Brain microvascular endothelial cell (primary cell): ENCODE results near the gene DPH5.

ENCODE experiments used
- DNase-seq: peaks from one replicate; pipeline ENCODE4 v3.0.0-alpha.2; 2020
- H3K27ac ChIP-seq: fragments of 250-450 bp; sonication (Bioruptor Pico); 2 replicates; pipeline ENCODE4 v1.5.1; 2020; ENCODE audit warnings: mild to moderate bottlenecking, moderate library complexity
- H3K27me3 ChIP-seq: fragments of 250-450 bp; sonication (Bioruptor Pico); replicated peaks from 2 replicates; pipeline ENCODE4 v1.5.1; 2020; ENCODE audit warnings: mild to moderate bottlenecking
- H3K36me3 ChIP-seq: fragments of 250-450 bp; sonication (Bioruptor Pico); replicated peaks from 2 replicates; pipeline ENCODE4 v1.5.1; 2020; ENCODE audit warnings: mild to moderate bottlenecking
- H3K4me3 ChIP-seq: 2 replicates; pipeline ENCODE4 v1.5.1; 2011; ENCODE audit warnings: low read depth, mild to moderate bottlenecking, control low read depth, low read length, moderate library complexity
- CTCF ChIP-seq: IDR thresholded peaks from 2 replicates; pipeline ENCODE4 v1.5.1; 2011; ENCODE audit warnings: low read depth, mild to moderate bottlenecking, moderate library complexity, low read length, control low read depth, inconsistent platforms; ENCODE audit errors: missing control alignments
- in situ Hi-C: cut with HindIII; loops from 2 replicates; pipeline ENCODE4 v1.10.0; 2017; ENCODE audit warnings: low sequenced_read_pairs, low pct_ligation_motif_present

The DPH5 gene

GRCh38 chr1:100982793-100983192 is 42.8 kb downstream of the DPH5 start:
- Histone ChIP-seq H3K27me3 (no peaks in the 10 kb centered on the region), H3K27ac (no peak overlapping the region), H3K36me3 (peaks cover 1% of the 10 kb centered on the region), H3K4me3 (no peak overlapping the region)
- in situ Hi-C loops: no loop called here
- DNase-seq: no peak
- TF ChIP-seq CTCF: no peak

GRCh38 chr1:100979631-100980030 is 46.0 kb downstream of the DPH5 start:
- H3K36me3 ChIP-seq: peaks cover 15% of the 10 kb centered on the region
- in situ Hi-C loops: no loop called here
- H3K27me3 ChIP-seq: no peaks in the 10 kb centered on the region
- no peak for TF ChIP-seq CTCF
- DNase-seq: no peak
- H3K4me3 ChIP-seq: no peak overlapping the region
- H3K27ac ChIP-seq: no peak overlapping the region

GRCh38 chr1:100976936-100977335 is 48.6 kb downstream of the DPH5 start:
- peaks cover 15% of the 10 kb centered on the region for H3K36me3 ChIP-seq
- TF ChIP-seq CTCF: no peak
- no peak for DNase-seq
- in situ Hi-C loops: no loop called here
- no peaks in the 10 kb centered on the region for H3K27me3 ChIP-seq
- H3K4me3 ChIP-seq: no peak overlapping the region
- no peak overlapping the region for H3K27ac ChIP-seq

GRCh38 chr1:100972185-100972584 is 53.4 kb downstream of the DPH5 start:
- no peak for DNase-seq
- TF ChIP-seq CTCF: no peak
- in situ Hi-C loops: no loop called here
- no peak overlapping the region for H3K27ac ChIP-seq
- H3K36me3 ChIP-seq: peaks cover 15% of the 10 kb centered on the region
- no peaks in the 10 kb centered on the region for H3K27me3 ChIP-seq
- no peak overlapping the region for H3K4me3 ChIP-seq

GRCh38 chr1:100971021-100971420 is 54.6 kb downstream of the DPH5 start:
- no peaks in the 10 kb centered on the region for H3K27me3 ChIP-seq
- H3K4me3 ChIP-seq: no peak overlapping the region
- H3K27ac ChIP-seq: no peak overlapping the region
- TF ChIP-seq CTCF: no peak
- DNase-seq: no peak
- in situ Hi-C loops: no loop called here
- peaks cover 20% of the 10 kb centered on the region for H3K36me3 ChIP-seq

GRCh38 chr1:100969327-100969726 is 56.3 kb downstream of the DPH5 start:
- H3K27me3 ChIP-seq: no peaks in the 10 kb centered on the region
- no peak for DNase-seq
- no peak for TF ChIP-seq CTCF
- H3K27ac ChIP-seq: no peak overlapping the region
- peaks cover 19% of the 10 kb centered on the region for H3K36me3 ChIP-seq
- no peak overlapping the region for H3K4me3 ChIP-seq
- in situ Hi-C loops: no loop called here
